Measurements from ENCODE around the gene NF2.

The NF2 gene

DNA sequence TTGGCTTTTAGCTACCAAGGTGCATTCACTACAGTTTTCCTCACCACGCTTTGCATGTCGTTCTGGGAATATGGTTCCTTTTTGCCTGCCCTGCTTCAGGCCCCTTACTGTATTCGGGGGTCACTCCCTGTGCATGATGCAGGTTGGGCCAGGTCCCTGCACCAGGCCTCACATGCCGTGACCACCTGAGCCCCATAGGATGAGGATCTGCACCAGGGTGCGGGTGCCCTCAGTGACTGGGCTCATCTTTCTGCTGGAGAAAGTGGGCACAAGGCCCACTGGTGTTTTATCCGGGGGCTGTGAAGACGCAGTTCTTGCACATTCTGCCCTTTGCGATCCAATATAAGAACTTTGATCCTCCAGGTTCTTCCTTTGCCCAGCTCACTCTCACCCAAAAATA lies 70.7 kb downstream of the NF2 start:
- TF ChIP-seq, protein P1, sequence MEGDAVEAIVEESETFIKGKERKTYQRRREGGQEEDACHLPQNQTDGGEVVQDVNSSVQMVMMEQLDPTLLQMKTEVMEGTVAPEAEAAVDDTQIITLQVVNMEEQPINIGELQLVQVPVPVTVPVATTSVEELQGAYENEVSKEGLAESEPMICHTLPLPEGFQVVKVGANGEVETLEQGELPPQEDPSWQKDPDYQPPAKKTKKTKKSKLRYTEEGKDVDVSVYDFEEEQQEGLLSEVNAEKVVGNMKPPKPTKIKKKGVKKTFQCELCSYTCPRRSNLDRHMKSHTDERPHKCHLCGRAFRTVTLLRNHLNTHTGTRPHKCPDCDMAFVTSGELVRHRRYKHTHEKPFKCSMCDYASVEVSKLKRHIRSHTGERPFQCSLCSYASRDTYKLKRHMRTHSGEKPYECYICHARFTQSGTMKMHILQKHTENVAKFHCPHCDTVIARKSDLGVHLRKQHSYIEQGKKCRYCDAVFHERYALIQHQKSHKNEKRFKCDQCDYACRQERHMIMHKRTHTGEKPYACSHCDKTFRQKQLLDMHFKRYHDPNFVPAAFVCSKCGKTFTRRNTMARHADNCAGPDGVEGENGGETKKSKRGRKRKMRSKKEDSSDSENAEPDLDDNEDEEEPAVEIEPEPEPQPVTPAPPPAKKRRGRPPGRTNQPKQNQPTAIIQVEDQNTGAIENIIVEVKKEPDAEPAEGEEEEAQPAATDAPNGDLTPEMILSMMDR (IDR thresholded peaks at IDR 0.05; ENCODE audit: insufficient read depth, low read length, poor library complexity, severe bottlenecking) = no peak
- no peak for TF ChIP-seq EZH2phosphoT487 (conservative IDR thresholded peaks at IDR 0.05; ENCODE audit: low read length)
- Histone ChIP-seq H2AFZ (ENCODE audit: low read depth, low read length, severe bottlenecking) (no peak overlapping the region), H4K20me1 (ENCODE audit: low read depth, low read length) (no peaks in the 10 kb centered on the region), H3K9me3 (ENCODE audit: insufficient read depth, low read length) (no peaks in the 10 kb centered on the region), H3K27ac (ENCODE audit: low read depth, low read length) (no peak overlapping the region), H3K27me3 (ENCODE audit: low read length) (no peaks in the 10 kb centered on the region), H3K9me2 (replicated peaks; ENCODE audit: insufficient read depth, low read length) (no peaks in the 10 kb centered on the region), H3K4me3 (ENCODE audit: insufficient read depth, low read length, poor library complexity, severe bottlenecking) (no peak overlapping the region), H3K36me3 (ENCODE audit: low read length) (no peaks in the 10 kb centered on the region; the same call in 1 of the 2 replicates), H3K4me2 (ENCODE audit: low read depth, low read length, poor library complexity, severe bottlenecking) (no peak overlapping the region), H3K79me2 (ENCODE audit: insufficient read depth, low read length) (no peaks in the 10 kb centered on the region), H3K9ac (ENCODE audit: low read length) (no peak overlapping the region), H3F3A (ENCODE audit: insufficient read depth) (no peaks in the 10 kb centered on the region)

DNA sequence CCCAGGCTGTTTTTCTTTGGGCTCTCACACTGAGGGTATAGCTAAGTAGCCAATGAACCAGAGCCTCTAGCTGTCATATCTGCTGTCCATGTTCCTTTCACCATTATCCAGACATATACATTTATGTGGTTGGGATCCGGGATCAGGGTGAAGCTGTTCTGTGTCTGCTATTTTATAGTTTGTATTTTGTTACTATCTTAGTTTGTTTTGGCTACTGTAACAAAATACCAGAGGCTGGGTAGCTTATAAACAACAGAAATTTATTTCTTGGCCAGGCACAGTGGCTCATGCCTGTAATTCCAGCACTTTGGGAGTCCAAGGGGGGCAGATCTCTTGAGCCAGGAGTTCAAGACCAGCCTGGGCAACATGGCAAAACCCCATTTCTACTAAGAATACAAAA lies 75.9 kb downstream of the NF2 start:
- Histone ChIP-seq H4K20me1 (ENCODE audit: low read depth, low read length) (no peaks in the 10 kb centered on the region), H3F3A (ENCODE audit: insufficient read depth) (no peaks in the 10 kb centered on the region), H3K27me3 (ENCODE audit: low read length) (no peaks in the 10 kb centered on the region), H3K9ac (ENCODE audit: low read length) (no peak overlapping the region), H3K36me3 (ENCODE audit: low read length) (peaks cover 3% of the 10 kb centered on the region; the same call in 1 of the 2 replicates), H3K4me3 (ENCODE audit: insufficient read depth, low read length, poor library complexity, severe bottlenecking) (no peak overlapping the region), H3K27ac (ENCODE audit: low read depth, low read length) (no peak overlapping the region), H3K4me2 (ENCODE audit: low read depth, low read length, poor library complexity, severe bottlenecking) (no peak overlapping the region), H3K79me2 (ENCODE audit: insufficient read depth, low read length) (no peaks in the 10 kb centered on the region), H3K9me3 (ENCODE audit: insufficient read depth, low read length) (no peaks in the 10 kb centered on the region), H2AFZ (ENCODE audit: low read depth, low read length, severe bottlenecking) (no peak overlapping the region), H3K9me2 (replicated peaks; ENCODE audit: insufficient read depth, low read length) (no peaks in the 10 kb centered on the region)
- TF ChIP-seq, protein P1 (IDR thresholded peaks at IDR 0.05; ENCODE audit: insufficient read depth, low read length, poor library complexity, severe bottlenecking) = no peak
- no peak for TF ChIP-seq EZH2phosphoT487 (conservative IDR thresholded peaks at IDR 0.05; ENCODE audit: low read length)

DNA sequence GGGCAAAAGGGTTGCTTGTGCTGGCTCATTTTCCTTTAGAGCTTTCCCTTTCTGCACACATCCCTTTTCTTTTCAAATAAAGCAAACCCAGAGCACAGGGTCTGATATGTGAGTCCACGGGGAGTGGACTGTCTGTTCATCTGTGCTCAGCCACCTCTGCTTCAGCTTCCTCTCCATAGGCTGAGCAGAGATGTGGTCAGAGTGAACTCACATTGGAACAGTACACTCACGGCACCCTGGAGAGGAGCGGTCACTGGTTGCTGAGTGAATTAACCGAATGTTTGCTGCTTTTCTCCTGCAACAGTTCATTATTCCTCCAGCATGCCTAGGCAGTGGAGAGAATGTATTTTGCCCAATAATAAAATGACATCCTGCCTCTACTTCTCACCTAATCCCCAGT lies 80.1 kb downstream of the NF2 start:
- TF ChIP-seq, protein P1 (IDR thresholded peaks at IDR 0.05; ENCODE audit: insufficient read depth, low read length, poor library complexity, severe bottlenecking) = no peak
- no peak for TF ChIP-seq EZH2phosphoT487 (conservative IDR thresholded peaks at IDR 0.05; ENCODE audit: low read length)
- no peaks in the 10 kb centered on the region for H3F3A ChIP-seq (ENCODE audit: insufficient read depth)
- no peaks in the 10 kb centered on the region for H3K27me3 ChIP-seq (ENCODE audit: low read length)
- H2AFZ ChIP-seq (ENCODE audit: low read depth, low read length, severe bottlenecking) = no peak overlapping the region
- no peaks in the 10 kb centered on the region for H3K9me3 ChIP-seq (ENCODE audit: insufficient read depth, low read length)
- no peak overlapping the region for H3K4me2 ChIP-seq (ENCODE audit: low read depth, low read length, poor library complexity, severe bottlenecking)
- H3K27ac ChIP-seq (ENCODE audit: low read depth, low read length) = no peak overlapping the region
- H3K9ac ChIP-seq (ENCODE audit: low read length) = no peak overlapping the region
- no peaks in the 10 kb centered on the region for H4K20me1 ChIP-seq (ENCODE audit: low read depth, low read length)
- no peaks in the 10 kb centered on the region for H3K79me2 ChIP-seq (ENCODE audit: insufficient read depth, low read length)
- no peaks in the 10 kb centered on the region for H3K9me2 ChIP-seq (replicated peaks; ENCODE audit: insufficient read depth, low read length)
- 0 out of 2 replicates have a peak, but pooled peaks cover 3% of the 10 kb centered on the region for H3K36me3 ChIP-seq (ENCODE audit: low read length)
- H3K4me3 ChIP-seq (ENCODE audit: insufficient read depth, low read length, poor library complexity, severe bottlenecking) = no peak overlapping the region
